Mucosa of gallbladder (tissue), 1 donor: Measurements from ENCODE around the gene RERE. TPM values are rescaled to one million over a fixed set of nuclear protein-coding genes. Genes with fewer than 3 reads are reported as not detected.

Experiments
- DNase-seq: peaks from one replicate; pipeline ENCODE4 v3.0.0-alpha.2; 2020; ENCODE audit warnings: low spot score
- total RNA-seq: library from RNA; stranded (reverse); gene quantifications from one replicate; pipeline ENCODE4 v1.2.1, GENCODE V29; 2021
- donor health status: DM: no; HTN: no; CAD: no.

RERE gene
- total RNA-seq, 1 donor from 2014 or later = 134 TPM

- DNase-seq = no peak
Observed at GRCh38 chr1:8312235-8313218, 504.9 kb downstream of the RERE start.

- no peak for DNase-seq
Observed at GRCh38 chr1:8311068-8311718, 506.2 kb downstream of the RERE start.

DNA sequence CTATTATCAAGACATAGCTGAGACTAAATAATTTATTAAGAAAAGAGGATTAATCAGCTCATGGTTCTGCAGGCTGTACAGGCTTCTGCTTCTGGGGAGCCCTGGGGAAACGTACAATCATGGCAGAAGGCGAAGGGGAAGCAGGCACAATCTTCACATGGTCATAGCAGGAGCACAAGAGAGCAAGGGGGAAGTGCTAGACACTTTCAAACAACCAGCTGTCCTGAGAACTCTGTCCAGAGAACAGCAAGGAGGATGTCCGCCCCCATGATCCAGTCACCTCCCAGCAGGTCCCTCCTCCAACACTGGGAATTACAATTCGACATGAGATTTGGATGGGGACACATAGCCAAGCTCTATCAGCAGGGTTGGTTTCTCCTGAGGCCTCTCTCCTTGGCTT is 509.8 kb downstream of the RERE start:
- no peak for DNase-seq

- no peak for DNase-seq
Observed at GRCh38 chr1:8303876-8304275, 513.6 kb downstream of the RERE start.

DNA sequence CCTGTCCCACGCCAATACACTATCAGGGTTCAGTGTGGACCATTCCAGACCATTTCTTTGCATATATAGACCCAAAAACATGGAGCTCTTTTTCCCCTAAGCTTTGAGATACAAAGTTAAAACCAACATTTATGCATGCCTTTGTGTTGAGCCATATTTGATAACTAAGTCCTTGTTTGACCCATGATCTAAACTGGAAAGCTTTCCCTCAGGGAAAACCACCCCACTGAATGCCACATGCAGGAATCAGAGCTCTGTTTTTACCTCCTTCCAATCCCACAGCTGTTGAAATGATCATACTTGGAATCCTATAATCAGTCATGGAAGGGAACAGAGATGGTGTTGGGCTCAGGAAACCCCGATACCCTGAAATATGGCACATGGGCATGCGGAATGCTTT is 514.3 kb downstream of the RERE start:
- DNase-seq = no peak

Other genes with a start within 250 kb of the RERE start
- 631 TPM for gene ENO1, start 61.0 kb upstream of the RERE start, total RNA-seq
- not detected for gene CA6, start 128.2 kb upstream of the RERE start, total RNA-seq
- gene SLC2A7, start 208.8 kb upstream of the RERE start, total RNA-seq = not detected